Activated T-cell treated with anti-CD3 and anti-CD28 coated beads for 48 hours (primary cell): Measurements from ENCODE around the gene S100A5.
A peak's percentile ranks its signal among the peaks of the same experiment; 100 is the strongest.
"Not testable (repeated sequence)": the region's sequence is repeated elsewhere in the genome, so short reads cannot be mapped to it uniquely, and the experiment has no call there.

ENCODE experiments used
- DNase-seq: peaks from one replicate; pipeline ENCODE4 v3.0.0-alpha.2; 2020; ENCODE audit warnings: low read depth

Gene S100A5, protein sequence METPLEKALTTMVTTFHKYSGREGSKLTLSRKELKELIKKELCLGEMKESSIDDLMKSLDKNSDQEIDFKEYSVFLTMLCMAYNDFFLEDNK

DNA sequence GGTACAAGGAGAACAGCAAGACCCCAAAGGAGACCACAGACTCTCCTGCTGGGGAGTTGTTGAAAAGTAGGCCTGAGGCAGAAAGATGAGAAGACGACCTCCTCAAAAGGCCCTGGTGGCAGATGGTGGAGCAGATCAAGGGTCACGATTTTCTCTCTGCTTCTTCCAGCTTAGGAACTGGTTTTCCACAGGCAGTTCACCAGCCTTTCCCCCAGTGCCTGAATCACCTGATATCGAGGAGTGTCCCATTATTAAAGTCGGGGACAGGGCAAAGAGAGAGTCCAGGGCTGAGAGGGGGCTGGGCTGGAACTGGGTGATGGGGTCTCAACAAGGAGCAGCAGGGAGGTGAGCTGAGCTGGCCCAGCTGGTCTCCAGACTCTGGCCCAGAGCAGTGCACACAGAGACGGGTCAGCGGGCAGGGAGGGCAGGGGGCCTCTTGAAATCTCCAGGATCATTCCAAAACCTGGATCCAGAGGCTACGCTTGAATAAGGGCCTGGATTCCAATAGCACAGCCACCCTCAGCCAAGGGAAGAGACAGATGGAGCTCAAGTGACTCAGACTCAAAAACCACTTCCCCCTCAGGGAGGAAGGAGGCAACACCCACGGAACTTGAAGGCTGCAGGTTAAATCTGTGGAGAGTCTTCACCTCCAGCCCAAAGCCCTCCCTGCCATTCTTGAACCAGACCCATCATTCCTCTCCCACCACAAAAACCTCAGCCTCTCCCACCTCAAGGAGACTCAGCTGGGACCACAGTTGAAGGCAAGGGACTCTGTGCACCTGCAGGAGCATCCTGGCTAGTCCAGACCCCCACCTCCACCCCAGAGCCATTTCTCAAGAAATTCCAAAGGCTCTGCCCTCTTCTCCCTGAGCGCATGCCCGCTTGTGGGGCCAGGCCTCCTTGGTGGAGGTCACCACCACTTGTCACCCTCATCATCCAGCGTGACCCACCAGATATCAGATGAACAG lies at the start of gene S100A5:
S100A5 (minus strand) TSS at position 541 of the 968 bp plus-strand sequence. CDS start 743 bp downstream, outside the sequence.
- no peak for DNase-seq

DNA sequence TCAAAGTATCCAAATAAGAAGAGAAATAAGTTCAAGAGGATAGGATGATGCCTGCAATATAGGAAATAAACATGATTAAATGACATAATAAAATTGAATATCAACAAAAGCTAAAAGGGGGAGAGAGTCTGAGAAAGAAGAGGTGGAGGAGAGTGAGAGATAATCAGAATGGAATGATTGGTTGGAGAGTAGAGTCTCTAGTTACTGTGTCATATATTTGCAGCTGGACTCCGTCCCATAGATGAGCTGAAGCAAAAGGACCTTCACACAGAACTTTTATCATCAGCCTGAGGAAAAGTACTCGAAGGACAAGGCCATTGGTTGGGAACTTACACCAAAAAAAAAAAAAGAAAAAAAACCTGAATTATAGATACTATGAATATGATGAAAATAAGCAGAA lies 47.7 kb upstream of the S100A5 start:
- DNase-seq, result no peak

DNA sequence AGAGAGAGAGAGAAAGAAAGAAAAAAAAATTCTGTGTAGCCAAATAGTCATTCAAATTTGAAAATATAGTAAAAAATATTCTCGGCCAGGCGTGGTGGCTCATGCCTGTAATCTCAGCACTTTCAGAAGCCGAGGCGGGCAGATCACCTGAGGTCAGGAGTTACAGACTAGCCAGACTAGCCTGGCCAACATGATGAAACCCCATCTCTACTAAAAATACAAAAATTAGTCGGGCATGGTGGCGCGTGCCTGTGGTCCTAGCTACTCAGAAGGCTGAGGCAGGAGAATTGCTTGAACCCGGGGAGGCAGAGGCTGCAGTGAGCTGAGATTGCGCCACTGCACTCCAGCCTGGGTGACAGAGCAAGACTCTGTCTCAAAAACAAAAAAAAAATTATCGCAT lies 47.3 kb upstream of the S100A5 start:
- DNase-seq, result not testable (repeated sequence)

DNA sequence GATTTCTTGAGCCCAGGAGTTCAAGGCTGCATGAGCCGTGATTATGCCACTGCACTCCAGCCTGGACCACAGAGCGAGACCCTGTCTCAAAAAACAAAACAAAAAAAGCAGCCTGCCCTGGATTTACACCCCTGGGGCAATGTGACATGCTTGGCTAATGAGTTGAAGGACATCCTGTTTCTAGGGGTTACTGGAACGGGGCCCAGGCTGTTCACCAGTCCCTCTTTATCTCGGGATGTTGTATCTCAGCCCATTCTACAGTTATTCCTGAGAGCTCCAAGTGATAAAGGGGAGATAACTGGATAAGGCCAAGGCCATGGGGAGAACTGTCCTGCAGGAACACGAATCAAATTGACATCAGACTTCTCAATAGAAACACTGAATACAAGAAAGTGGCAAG lies 46.6 kb upstream of the S100A5 start:
- no peak for DNase-seq

DNA sequence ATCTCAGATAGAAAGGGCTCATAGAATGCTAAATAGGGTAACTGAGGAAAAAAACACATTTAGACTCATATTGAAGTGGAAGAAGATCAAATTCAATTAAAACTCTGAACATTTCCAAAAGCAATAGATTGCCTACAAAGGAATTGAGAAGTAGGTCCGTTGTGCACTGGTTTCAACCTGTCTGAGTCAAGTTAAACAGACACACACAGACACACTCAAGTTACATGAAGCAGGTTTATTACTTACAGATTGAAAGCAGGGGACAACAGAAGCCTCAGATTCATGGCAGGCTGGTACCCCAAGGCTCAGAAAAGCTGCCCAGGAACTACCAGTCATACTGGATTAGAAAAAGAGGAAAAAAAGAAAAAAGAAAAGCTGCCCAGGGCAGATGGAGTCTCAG lies 45.6 kb upstream of the S100A5 start:
- DNase-seq, result no peak

DNA sequence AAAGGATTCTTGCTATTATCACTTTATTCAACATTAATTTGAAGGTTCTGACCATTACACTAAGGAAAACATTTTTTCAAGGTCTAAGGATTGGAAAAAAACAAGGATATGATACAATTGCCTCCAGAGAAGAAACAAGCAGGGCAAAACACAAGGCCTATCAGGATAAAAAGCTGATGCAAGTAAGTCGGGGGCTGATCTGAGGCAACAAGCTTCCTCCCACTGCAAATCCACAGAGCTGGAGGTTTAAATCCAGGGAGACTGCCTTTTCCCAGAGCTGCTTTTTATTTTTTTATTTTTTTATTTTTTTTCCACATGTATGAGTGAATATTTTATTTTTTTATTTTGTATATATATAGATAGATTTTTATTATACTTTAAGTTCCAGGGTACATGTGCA lies 44.3 kb upstream of the S100A5 start:
- DNase-seq, result no peak

DNA sequence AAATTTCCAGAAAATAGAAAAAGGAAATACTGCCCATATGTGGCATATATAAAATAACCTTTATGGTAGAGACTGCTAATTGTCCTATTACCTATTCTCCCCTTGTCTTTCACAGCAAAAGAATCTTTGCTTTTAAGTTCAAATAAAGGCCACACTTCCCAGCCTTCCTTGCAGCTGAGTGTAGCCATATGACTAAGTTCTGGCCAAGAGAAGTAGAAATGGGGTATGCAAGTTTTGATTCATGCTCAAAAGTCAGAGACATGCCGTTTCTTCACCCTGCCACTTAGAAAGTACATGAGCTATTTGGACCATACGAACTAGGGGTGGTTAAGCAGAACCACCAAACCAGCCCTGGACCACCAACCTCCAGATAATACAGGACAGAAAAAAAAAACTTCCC lies 43.2 kb upstream of the S100A5 start:
- no peak for DNase-seq

DNA sequence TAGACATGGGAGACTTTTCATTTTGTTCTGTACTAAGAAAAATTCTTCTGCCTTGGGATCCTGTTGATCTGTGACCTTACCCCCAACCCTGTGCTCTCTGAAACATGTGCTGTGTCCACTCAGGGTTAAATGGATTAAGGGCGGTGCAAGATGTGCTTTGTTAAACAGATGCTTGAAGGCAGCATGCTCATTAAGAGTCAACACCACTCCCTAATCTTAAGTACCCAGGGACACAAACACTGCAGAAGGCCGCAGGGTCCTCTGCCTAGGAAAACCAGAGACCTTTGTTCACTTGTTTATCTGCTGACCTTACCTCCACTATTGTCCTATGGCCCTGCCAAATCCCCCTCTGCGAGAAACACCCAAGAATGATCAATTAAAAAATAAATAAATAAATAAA lies 42.8 kb upstream of the S100A5 start:
- DNase-seq, result not testable (repeated sequence)

DNA sequence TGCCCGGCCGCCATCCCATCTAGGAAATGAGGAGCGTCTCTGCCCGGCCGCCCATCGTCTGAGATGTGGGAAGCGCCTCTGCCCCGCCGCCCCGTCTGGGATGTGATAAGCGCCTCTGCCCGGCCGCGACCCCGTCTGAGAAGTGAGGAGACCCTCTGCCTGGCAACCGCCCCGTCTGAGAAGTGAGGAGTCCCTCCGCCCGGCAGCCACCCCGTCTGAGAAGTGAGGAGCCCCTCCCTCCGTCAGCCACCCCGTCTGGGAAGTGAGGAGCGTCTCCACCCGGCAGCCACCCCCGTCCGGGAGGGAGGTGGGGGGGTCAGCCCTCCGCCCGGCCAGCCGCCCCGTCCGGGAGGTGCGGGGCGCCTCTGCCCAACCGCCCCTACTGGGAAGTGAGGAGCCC lies 42.1 kb upstream of the S100A5 start:
- DNase-seq, result not testable (repeated sequence)

DNA sequence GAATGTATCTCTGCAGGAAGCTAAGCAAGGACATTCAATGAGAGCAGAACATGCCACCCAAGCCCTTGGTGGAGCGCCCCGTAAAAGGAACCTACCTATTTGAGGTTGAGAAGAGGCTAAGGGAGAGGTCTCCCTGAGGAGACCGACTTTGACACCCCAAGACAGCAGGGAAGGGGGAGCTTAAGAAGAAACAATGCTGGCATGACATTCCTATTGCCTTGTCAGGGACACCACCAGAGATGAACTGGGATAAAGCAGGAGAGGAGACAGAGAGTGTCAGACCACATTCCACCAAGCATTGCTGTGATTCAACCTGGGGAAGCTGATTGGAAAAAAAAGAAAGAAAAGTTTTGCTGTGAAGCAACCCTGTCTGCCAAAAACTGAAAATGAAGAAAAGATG lies 38.2 kb upstream of the S100A5 start:
- DNase-seq, result no peak

DNA sequence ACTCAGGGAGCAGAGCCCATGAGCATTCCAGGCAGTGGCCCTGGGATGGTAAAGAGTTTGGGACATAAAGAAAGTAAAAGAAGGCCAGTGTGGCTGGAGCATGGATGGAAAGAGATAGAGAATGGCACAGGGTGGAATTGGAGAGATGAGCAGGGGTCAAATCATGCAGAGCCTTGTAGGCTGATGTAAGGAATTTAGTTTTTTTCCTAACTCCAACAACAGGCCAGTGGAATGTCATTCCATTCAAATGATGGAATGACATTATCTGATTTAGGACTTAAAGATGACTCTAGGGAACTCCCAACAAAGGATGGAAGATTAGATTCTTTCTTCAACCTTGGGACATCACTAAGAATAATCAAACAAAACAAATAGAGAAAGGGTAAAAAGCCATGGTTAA lies 37.8 kb upstream of the S100A5 start:
- no peak for DNase-seq

DNA sequence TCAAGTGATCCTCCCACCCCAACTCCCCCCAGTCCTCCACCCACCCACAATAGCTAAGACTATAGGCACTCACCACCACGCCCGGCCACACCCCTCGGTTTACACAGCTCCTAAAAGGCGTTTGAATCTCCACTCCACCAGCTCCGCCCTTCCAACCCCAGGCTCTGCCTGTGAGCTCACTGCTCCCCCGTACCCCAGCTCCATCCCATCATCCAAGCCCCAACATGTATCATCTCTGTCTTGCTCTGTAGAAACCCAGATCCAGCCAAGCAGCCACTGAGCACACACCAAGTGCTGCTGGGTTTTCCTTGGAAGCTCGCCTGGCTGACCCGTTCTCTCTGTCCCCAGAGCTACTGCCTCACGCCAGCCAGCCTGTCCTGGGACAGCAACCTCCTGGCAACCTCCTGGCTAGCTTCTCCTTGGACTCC lies 36.9 kb upstream of the S100A5 start:
- no peak for DNase-seq

DNA sequence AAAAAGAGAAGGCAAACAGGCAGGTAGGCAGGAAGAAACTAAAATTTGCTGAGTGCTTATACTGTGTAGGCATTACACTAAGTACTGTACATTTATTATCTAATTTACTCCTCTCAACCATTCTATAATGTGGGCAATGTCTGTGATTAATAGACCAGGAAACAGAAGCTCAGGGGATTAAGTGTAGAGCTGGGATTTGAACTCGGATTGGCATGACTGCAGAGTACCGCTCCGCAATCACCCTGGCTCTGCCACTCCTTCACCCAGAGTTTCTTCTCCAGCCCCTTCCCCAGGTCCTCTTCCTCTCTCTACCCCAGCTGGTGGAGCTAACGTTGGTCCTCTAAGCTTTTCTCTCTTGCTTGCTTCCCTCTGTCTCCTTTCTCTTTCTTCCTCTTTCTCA lies 36.4 kb upstream of the S100A5 start:
- no peak for DNase-seq

DNA sequence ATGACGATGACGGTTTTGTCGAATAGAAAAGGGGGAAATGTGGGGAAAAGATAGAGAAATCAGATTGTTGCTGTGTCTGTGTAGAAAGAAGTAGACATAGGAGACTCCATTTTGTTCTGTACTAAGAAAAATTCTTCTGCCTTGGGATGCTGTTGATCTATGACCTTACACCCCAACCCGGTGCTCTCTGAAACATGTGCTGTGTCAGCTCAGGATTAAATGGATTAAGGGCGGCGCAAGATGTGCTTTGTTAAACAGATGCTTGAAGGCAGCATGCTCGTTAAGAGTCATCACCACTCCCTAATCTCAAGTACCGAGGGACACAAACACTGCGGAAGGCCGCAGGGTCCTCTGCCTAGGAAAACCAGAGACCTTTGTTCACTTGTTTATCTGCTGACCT lies 34.8 kb upstream of the S100A5 start:
- DNase-seq, result not testable (repeated sequence)

DNA sequence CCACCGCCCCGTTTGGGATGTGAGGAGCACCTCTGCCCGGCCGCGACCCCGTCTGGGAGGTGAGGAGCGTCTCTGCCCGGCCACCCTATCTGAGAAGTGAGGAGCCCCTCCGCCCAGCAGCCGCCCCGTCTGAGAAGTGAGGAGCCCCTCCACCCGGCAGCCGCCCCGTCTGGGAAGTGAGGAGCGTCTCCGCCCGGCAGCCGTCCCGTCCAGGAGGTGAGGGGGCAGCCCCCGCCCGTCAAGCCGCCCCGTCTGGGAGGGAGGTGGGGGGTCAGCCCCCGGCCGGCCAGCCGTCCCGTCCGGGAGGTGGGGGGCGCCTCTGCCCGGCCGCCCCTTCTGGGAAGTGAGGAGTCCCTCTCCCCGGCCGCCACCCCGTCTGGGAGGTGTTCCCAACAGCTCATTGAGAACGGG lies 34.4 kb upstream of the S100A5 start:
- DNase-seq, result not testable (repeated sequence)

DNA sequence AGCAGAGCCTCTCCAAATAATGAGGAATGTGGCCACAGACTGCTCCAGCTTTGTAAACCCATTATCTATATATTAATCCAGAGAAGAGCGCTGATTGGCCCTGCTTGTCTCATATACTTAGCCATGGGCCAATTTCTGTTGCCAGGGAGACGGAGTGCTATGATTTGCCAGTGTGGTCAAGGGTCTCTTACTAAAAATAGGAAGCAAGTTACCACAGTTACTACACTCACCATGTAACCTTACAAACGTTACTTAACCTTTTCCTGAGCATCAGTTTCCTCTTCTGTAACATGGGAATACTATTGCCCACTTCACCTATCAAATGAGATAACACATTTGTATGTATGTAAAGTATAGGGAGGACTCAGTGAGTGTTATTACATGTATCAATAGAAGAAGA lies 32.6 kb upstream of the S100A5 start:
- DNase-seq, result no peak

DNA sequence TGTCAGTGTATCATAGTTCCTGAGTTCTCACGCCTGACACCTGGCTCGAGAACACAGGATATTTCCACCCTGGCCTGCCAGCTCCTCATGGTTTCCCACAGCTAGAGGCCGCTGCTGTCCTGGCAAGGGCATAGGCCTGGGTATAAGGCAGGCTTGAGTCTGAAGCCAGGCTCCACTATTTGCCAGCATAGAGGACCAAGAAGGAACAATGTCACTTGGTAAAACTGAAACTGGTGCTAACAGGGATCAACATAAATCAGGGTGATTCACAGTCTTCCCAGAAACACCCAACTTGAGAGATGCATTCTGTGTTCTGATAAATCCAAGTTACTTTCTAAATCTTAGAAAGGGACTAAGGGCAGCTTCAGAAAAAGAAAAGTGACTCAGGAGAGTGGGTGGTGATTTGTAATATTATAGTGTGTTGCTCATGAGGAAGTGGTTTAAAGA lies 31.9 kb upstream of the S100A5 start:
- peak; percentile 60 for DNase-seq

DNA sequence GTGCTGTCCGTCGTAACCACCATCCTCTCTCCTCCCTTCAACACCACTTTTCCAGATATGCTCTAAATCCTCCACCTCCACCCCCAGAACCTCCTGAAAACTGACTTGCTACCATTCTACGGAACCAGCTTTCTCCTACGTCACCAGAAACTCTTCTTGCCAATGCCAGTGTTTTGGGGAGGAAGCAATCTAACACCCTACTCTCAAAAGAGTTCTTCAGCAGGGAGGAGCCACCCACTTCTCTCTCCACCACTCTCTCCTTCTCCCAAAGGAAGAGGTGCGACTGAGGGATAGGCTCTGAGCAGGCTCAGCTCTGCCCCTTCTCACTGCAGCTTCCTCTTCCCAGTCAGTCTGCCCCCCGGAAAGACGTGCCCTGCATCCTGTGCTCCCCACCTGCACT lies 31.0 kb upstream of the S100A5 start:
- no peak for DNase-seq

DNA sequence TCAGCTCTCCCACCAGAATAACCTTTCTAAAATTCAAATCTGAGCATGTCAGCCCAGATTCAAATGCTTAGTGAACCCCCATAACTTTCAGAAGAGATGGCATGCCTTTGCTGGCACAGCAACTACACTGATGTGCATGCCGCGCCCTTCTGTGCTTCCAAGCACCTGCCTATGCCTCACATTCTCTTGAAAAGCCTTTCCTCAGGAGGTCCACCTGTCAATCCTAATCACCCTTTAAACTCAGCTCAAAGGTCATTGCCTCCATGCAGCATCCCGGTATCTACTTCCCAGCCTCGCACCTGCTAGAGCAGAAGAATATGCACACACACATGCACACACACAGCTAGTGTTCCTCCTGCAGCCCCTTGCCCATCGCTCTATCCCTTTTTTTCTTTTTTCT lies 30.1 kb upstream of the S100A5 start:
- DNase-seq, result no peak

DNA sequence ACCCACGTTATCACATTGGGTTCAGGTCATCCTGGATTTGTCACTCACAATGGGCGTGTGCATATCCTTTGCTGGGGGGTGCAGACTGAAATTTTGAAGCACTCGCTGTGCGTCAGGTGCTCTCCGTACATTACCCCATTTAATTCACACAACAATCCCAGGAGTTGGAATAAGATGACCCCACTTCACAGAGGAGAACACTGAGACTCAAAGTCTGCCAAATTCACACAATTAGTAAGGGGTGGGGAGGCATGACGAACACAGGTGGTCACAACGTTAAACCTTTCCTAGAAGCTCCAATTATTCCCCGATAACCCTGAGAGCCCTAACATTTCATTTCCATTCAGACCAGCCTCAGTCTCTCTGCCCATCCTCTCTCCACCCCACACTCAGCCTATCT lies 28.7 kb upstream of the S100A5 start:
- DNase-seq, result no peak

DNA sequence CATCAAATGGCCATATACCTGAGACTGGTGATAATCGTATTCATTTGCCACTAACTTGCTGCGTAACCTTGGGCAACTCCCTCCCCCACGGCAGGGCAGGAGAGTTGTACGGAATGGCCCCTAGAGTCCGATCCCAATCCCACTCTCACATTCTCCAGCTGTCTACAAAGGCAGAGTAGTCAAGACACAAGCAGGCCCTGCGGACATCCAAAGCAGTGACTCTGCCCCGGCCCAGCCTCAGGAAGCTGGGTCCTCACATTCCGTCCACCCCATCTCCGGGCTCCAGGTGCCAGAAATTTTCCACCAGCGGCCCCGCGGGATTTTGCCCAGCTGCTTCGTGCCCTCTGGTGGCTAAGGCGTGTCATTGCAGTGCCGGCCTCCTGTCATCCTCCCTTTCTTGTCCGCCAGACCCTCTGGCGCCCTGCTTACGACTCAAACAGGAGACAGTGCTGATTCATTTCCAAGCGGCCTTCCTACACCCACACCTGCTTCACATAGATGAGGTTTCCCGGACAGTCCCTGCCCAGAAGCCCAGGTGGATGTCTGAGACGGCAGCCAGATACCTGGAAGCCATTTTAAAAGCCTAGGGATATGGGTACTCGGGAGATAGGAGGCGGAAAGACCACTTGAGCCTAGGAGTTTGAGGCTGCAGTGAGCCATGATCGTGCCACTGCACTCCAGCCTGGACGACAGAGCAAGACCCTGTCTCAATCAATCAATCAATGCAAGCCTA lies 27.8 kb upstream of the S100A5 start:
- peak; percentile 82 for DNase-seq

DNA sequence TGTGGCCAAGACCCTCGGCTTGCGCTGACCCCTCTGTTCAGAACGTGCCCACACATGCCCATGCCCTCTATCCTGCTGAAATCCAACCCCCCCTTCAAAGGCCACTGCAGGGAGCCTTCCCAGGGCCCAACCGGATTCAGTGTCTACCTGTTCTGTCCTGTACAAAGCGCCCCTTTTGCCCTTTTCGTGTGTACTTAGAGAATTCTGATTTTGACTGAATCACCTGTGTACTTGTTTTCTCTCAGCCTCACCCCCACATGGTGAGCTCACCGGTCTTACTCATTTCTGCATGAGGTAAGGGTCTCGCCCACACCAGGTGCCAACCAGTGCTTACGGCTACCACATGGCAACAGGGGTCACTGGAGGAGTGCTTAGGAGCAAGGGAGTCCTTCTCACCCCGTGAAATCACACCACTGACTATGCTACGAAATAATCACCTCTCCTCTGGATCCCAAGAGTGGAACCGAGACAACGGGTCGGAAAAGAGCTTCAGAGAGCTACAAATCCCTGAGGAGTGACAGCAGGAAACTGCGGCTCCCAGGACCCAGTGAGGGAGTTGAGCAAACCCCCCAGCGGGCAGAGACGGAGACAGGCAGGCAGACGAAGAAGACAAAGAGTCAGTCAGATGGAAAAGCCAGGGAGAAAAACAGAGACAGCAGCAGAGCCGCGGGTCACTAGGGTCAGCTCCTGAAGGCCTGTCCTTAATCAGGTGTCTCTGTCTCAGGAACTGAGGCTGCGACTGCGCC lies 27.1 kb upstream of the S100A5 start:
- peak; percentile 61 for DNase-seq
